ENCODE measurements around the gene FOXD1.

FOXD1 gene

GRCh38 chr5:73448463-73449136 lies at the start of gene FOXD1:
FOXD1 (minus strand) TSS chr5:73448777; CDS start chr5:73448362, 415 bp downstream.
- DNase-seq (ENCODE audit: low read depth), result no peak

GRCh38 chr5:73497497-73498056 lies 49.0 kb upstream of the FOXD1 start:
- no peak for TF ChIP-seq CTCF (IDR thresholded peaks at IDR 0.05; ENCODE audit: control insufficient read depth, extremely low read depth, insufficient read depth)
- DNase-seq (ENCODE audit: low read depth), result no peak
- H3K4me3 ChIP-seq (ENCODE audit: low read depth, low read length), result peak overlapping the region; percentile 72

More at GRCh38 chr5:73448463-73449136, at the start of gene FOXD1:
- H3K4me3 ChIP-seq (ENCODE audit: low read depth, low read length), result peak within 1 kb of the TSS; percentile 56
- TF ChIP-seq CTCF (IDR thresholded peaks at IDR 0.05; ENCODE audit: control insufficient read depth, extremely low read depth, insufficient read depth), result no peak

- DNase-seq (ENCODE audit: low read depth), result peak; percentile 90
- H3K4me3 ChIP-seq (ENCODE audit: low read depth, low read length), result peak overlapping the region; percentile 72
- peak; percentile 37 for TF ChIP-seq CTCF (IDR thresholded peaks at IDR 0.05; ENCODE audit: control insufficient read depth, extremely low read depth, insufficient read depth)
Observed at GRCh38 chr5:73496984-73497457, 48.4 kb upstream of the FOXD1 start.

GRCh38 chr5:73495772-73496335 lies 47.3 kb upstream of the FOXD1 start:
- peak; percentile 74 for DNase-seq (ENCODE audit: low read depth)
- no peak for TF ChIP-seq CTCF (IDR thresholded peaks at IDR 0.05; ENCODE audit: control insufficient read depth, extremely low read depth, insufficient read depth)
- no peak overlapping the region for H3K4me3 ChIP-seq (ENCODE audit: low read depth, low read length)

- no peak for TF ChIP-seq CTCF (IDR thresholded peaks at IDR 0.05; ENCODE audit: control insufficient read depth, extremely low read depth, insufficient read depth)
- no peak for DNase-seq (ENCODE audit: low read depth)
- no peak overlapping the region for H3K4me3 ChIP-seq (ENCODE audit: low read depth, low read length)
Observed at GRCh38 chr5:73494721-73495120, 46.1 kb upstream of the FOXD1 start.

GRCh38 chr5:73493421-73493820 lies 44.8 kb upstream of the FOXD1 start:
- no peak overlapping the region for H3K4me3 ChIP-seq (ENCODE audit: low read depth, low read length)
- no peak for TF ChIP-seq CTCF (IDR thresholded peaks at IDR 0.05; ENCODE audit: control insufficient read depth, extremely low read depth, insufficient read depth)
- DNase-seq (ENCODE audit: low read depth), result no peak

All from LNCaP clone FGC (cell line).